Activated CD4-positive, alpha-beta T cell treated with anti-CD3 and anti-CD28 coated beads, Interleukin-2, amount 10 ng/mL, durations not matched to agents 7 days and 5 days (primary cell): ENCODE data around the gene PTPRT. TPM values are rescaled to one million over a fixed set of nuclear protein-coding genes. Genes with fewer than 3 reads are reported as not detected.

ENCODE experiments used
- CTCF ChIA-PET: fragments of 350-600 bp; sonication (Branson Sonifier 250); formaldehyde crosslinking; loops from one replicate; lab custom pipeline; 2021; ENCODE audit warnings: antibody characterized with exemption; lab: Charles Lee
- POLR2A ChIA-PET: fragments of 350-600 bp; sonication (Branson Sonifier 250); formaldehyde crosslinking; loops from one replicate; lab custom pipeline; 2021; ENCODE audit warnings: antibody characterized with exemption; lab: Charles Lee
- DNase-seq: peaks from one replicate; pipeline ENCODE4 v3.0.0-alpha.2; 2020
- H3K27ac Mint-ChIP-seq: one replicate; pipeline ENCODE4 v1.8.0; 2021; ENCODE audit warnings: mild to moderate bottlenecking, moderate library complexity, mixed read lengths
- H3K27me3 Mint-ChIP-seq: one replicate; pipeline ENCODE4 v1.8.0; 2021; ENCODE audit warnings: mixed read lengths
- H3K36me3 Mint-ChIP-seq: one replicate; pipeline ENCODE4 v1.8.0; 2021; ENCODE audit warnings: low read depth, mixed read lengths
- H3K4me1 Mint-ChIP-seq: one replicate; pipeline ENCODE4 v1.8.0; 2021; ENCODE audit warnings: mixed read lengths
- H3K4me3 Mint-ChIP-seq: one replicate; pipeline ENCODE4 v1.8.0; 2021; ENCODE audit warnings: mild to moderate bottlenecking, moderate library complexity, mixed read lengths
- H3K9me3 Mint-ChIP-seq: one replicate; pipeline ENCODE4 v1.8.0; 2021; ENCODE audit warnings: mixed read lengths
- total RNA-seq, 2 experiments: library from RNA; stranded (reverse); gene quantifications; one replicate each; pipeline ENCODE4 v1.2.3, GENCODE V29; 2021

Gene PTPRT
- total RNA-seq, 2 experiments from 2014 or later = not detected

- Mint-ChIP-seq H3K27me3 (no peaks in the 10 kb centered on the region), H3K36me3 (no peaks in the 10 kb centered on the region), H3K9me3 (no peaks in the 10 kb centered on the region), H3K4me1 (no peaks in the 10 kb centered on the region), H3K4me3 (no peak overlapping the region), H3K27ac (no peak overlapping the region)
- ChIA-PET CTCF (no interaction called here), POLR2A (no interaction called here)
- no peak for DNase-seq
Measured at GRCh38 chr20:43058077-43058476, 131.6 kb downstream of the PTPRT start.

- Mint-ChIP-seq H3K27me3 (no peaks in the 10 kb centered on the region), H3K36me3 (no peaks in the 10 kb centered on the region), H3K27ac (no peak overlapping the region), H3K4me3 (no peak overlapping the region), H3K4me1 (no peaks in the 10 kb centered on the region), H3K9me3 (no peaks in the 10 kb centered on the region)
- POLR2A ChIA-PET = no interaction called here
- no peak for DNase-seq
- CTCF ChIA-PET = no interaction called here
Measured at GRCh38 chr20:43057317-43057716, 132.4 kb downstream of the PTPRT start.

- no peaks in the 10 kb centered on the region for H3K4me1 Mint-ChIP-seq
Measured at GRCh38 chr20:43055181-43055884, 134.4 kb downstream of the PTPRT start.

GRCh38 chr20:43052532-43052931, 137.2 kb downstream of the PTPRT start:
- Mint-ChIP-seq H3K4me1 (no peaks in the 10 kb centered on the region), H3K27ac (no peak overlapping the region), H3K4me3 (no peak overlapping the region), H3K36me3 (no peaks in the 10 kb centered on the region), H3K9me3 (no peaks in the 10 kb centered on the region), H3K27me3 (no peaks in the 10 kb centered on the region)
- ChIA-PET POLR2A (no interaction called here), CTCF (no interaction called here)
- DNase-seq = no peak

More at GRCh38 chr20:43055181-43055884, 134.4 kb downstream of the PTPRT start:
- no peak overlapping the region for H3K27ac Mint-ChIP-seq
- H3K27me3 Mint-ChIP-seq = no peaks in the 10 kb centered on the region
- ChIA-PET POLR2A (no interaction called here), CTCF (no interaction called here)
- H3K9me3 Mint-ChIP-seq = no peaks in the 10 kb centered on the region
- no peak for DNase-seq
- H3K36me3 Mint-ChIP-seq = no peaks in the 10 kb centered on the region
- no peak overlapping the region for H3K4me3 Mint-ChIP-seq

DNA sequence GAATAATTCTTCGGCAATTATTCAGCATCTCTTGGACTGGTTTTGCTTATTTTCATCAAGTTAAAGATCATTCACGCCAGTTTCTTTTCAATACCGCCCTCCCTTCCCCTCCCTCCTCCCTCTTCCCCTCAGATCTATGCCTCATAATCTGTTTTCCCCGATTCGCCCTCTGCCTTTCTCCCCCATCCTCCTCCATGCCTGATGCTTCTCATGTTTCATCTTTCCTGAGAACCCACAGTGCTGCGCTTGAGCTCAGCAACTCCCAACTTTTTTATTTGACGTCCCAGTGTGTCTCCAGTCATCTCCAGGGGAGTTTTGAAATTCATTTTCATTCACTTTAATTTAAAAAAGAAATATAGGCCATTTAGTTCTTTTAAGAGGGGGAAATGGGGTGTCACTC, 142.7 kb downstream of the PTPRT start:
- no peak overlapping the region for H3K27ac Mint-ChIP-seq
- H3K4me1 Mint-ChIP-seq = no peaks in the 10 kb centered on the region
- CTCF ChIA-PET = no interaction called here
- no peaks in the 10 kb centered on the region for H3K36me3 Mint-ChIP-seq
- H3K4me3 Mint-ChIP-seq = no peak overlapping the region
- no peak for DNase-seq
- peaks cover 2% of the 10 kb centered on the region for H3K9me3 Mint-ChIP-seq
- POLR2A ChIA-PET = no interaction called here
- H3K27me3 Mint-ChIP-seq = no peaks in the 10 kb centered on the region

GRCh38 chr20:43043887-43044286, 145.8 kb downstream of the PTPRT start:
- Mint-ChIP-seq H3K27me3 (no peaks in the 10 kb centered on the region), H3K27ac (no peak overlapping the region), H3K4me3 (no peak overlapping the region), H3K9me3 (peaks cover 2% of the 10 kb centered on the region), H3K36me3 (no peaks in the 10 kb centered on the region), H3K4me1 (no peaks in the 10 kb centered on the region)
- no peak for DNase-seq
- CTCF ChIA-PET = interaction anchor here (0.6 kb wide), 1 partner anchor 43 kb away, joined by 4 read pairs; no protein-coding TSS in a partner anchor
- POLR2A ChIA-PET = no interaction called here

- Mint-ChIP-seq H3K9me3 (peaks cover 2% of the 10 kb centered on the region), H3K4me1 (no peaks in the 10 kb centered on the region), H3K36me3 (no peaks in the 10 kb centered on the region), H3K27ac (no peak overlapping the region), H3K27me3 (no peaks in the 10 kb centered on the region), H3K4me3 (no peak overlapping the region)
- ChIA-PET POLR2A (no interaction called here), CTCF (no interaction called here)
- peak; percentile 9 for DNase-seq
Measured at GRCh38 chr20:43040427-43040826, 149.3 kb downstream of the PTPRT start.

DNA sequence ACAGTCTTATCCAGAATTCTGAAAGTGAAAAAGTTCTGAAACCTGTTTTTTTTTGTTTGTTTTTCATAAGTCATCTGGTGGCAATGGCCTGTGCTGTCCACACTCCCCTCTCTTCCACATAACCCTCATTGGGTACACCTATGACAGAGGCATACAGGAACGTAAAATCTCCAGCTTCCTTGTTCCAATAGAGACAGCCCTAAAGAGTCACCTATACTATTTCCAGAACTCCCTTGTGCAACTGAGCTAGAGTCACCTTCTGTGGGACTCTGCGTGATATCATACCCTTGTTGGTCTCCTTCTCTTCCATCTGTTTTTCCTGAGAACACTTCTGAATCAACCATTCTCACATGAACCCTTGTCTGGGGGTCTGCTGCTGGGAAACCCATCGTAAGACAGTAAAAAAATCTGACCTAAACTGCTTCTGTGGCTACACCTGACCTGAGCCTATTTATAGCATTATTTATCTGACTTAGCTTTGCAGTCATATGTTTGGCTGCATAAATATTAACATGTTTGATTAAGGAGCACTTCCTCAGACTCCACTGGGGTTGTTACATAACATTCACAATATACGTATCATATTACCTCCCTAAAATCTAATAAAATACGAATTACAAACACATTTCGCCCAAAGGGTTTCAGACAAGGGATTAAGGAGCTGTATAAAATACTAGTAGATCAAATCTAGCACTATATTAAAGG, 151.9 kb downstream of the PTPRT start:
- H3K4me1 Mint-ChIP-seq = no peaks in the 10 kb centered on the region
- H3K27ac Mint-ChIP-seq = no peak overlapping the region
- no peak for DNase-seq
- ChIA-PET POLR2A (no interaction called here), CTCF (interaction anchor here (0.5 to 0.7 kb wide), 3 partner anchors 100 to 1234 kb away, joined by 3 read pairs; no protein-coding TSS in a partner anchor)
- H3K27me3 Mint-ChIP-seq = no peaks in the 10 kb centered on the region
- H3K9me3 Mint-ChIP-seq = peaks cover 2% of the 10 kb centered on the region
- H3K4me3 Mint-ChIP-seq = no peak overlapping the region
- no peaks in the 10 kb centered on the region for H3K36me3 Mint-ChIP-seq

DNA sequence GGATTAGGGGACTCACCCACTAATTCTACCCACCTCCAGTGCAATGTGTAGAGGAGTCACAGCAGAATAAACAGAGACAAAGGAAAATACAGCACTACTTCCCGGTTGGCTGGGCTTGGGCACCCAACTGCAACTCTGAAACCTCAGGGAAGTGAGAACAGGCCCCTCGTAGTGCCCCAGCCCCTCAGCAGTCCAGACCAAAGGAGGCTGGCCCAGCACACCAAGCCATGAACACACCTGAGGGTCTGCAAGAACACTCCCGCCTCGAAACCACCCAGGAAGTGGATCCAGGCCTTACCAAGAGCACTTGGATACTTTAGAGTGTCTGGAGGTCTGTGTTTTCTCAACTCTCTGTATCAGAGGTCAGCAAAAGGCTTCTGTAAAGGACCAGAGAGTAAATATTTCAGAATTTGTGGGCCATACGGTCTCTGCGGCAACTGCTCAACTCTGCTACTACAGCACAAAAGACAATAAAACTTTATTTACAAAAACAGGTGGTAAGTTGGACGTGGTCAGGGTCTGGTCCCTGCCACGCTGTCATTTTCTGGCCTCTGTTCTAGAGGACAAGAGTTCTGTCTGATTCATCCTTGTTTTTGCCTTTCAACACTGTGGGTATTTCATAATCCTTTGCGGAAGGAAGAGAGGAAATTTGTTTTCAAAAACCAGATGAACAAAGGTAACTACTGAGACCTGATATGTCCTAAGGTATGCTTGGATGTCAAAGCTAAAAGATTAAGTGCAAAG, 154.6 kb downstream of the PTPRT start:
- H3K27me3 Mint-ChIP-seq = no peaks in the 10 kb centered on the region
- DNase-seq = no peak
- H3K36me3 Mint-ChIP-seq = no peaks in the 10 kb centered on the region
- ChIA-PET CTCF (no interaction called here), POLR2A (no interaction called here)
- no peaks in the 10 kb centered on the region for H3K4me1 Mint-ChIP-seq
- H3K9me3 Mint-ChIP-seq = no peaks in the 10 kb centered on the region
- no peak overlapping the region for H3K4me3 Mint-ChIP-seq
- no peak overlapping the region for H3K27ac Mint-ChIP-seq

DNA sequence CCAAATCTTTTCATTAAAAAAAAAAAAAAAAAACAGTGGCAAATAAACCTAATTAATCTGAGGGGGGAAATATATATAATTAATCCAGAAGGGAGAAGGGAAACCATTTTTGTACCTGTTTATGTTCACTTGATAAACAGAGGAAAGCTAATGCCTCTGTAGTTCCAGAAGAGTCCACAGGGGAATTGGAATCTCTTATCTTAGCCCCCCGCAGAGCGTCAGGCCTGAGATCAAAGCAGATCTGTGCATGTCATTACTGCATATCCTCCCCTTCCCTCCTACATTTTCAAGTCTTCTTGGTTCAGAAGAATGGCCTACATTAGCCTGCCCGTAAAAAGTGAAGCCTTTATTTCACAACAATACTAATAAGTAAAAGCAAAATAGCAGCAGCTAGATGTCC, 157.2 kb downstream of the PTPRT start:
- Mint-ChIP-seq H3K4me1 (no peaks in the 10 kb centered on the region), H3K27me3 (no peaks in the 10 kb centered on the region), H3K4me3 (no peak overlapping the region), H3K36me3 (no peaks in the 10 kb centered on the region), H3K9me3 (no peaks in the 10 kb centered on the region), H3K27ac (no peak overlapping the region)
- ChIA-PET POLR2A (no interaction called here), CTCF (interaction anchor here (0.7 kb wide), 1 partner anchor 406 kb away, joined by 3 read pairs; no protein-coding TSS in a partner anchor)
- DNase-seq = no peak

DNA sequence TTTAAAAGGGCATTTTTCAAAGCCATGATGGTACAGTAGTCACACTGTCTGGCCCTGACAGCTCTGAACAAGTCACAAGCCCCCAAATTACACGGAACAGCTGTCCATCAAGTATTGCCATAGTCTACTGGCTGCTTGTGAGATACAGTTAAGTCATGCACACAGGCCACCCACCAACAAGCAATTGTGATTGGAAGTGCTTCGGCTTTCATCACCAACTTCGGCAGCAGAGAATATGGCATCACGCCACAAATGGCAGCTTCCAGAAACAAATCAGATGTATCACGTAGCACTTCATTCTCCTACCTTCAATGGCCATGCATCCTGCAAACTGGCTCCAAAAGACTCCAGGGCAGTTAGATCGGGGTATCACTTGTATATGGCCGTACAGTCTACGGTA, 160.5 kb downstream of the PTPRT start:
- Mint-ChIP-seq H3K9me3 (no peaks in the 10 kb centered on the region), H3K4me3 (no peak overlapping the region), H3K27ac (no peak overlapping the region), H3K4me1 (no peaks in the 10 kb centered on the region), H3K27me3 (no peaks in the 10 kb centered on the region), H3K36me3 (no peaks in the 10 kb centered on the region)
- ChIA-PET POLR2A (no interaction called here), CTCF (no interaction called here)
- DNase-seq = no peak

DNA sequence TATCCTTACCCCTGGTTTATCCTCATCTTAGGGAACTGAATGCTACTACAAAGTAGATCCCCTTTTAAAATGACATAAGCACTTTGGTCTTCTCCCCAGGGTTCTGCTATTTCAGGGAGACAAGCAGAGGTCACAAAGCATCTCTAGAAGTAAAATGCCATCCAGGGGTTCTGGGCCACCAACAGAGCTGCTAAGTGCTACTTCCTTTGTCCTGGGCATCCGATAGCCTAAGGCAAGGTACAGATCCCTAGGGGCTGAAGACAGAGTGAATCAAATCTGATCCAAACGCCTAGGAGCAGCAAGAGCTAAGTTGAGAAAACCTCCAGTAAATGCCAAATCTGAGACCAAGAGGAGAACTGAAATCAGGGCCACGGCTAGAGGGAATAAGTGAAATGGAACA, 161.2 kb downstream of the PTPRT start:
- Mint-ChIP-seq H3K36me3 (no peaks in the 10 kb centered on the region), H3K4me1 (no peaks in the 10 kb centered on the region), H3K27ac (no peak overlapping the region), H3K4me3 (no peak overlapping the region), H3K27me3 (no peaks in the 10 kb centered on the region), H3K9me3 (no peaks in the 10 kb centered on the region)
- ChIA-PET POLR2A (no interaction called here), CTCF (no interaction called here)
- DNase-seq = no peak

GRCh38 chr20:43023836-43024235, 165.9 kb downstream of the PTPRT start:
- Mint-ChIP-seq H3K4me3 (no peak overlapping the region), H3K9me3 (no peaks in the 10 kb centered on the region), H3K36me3 (no peaks in the 10 kb centered on the region), H3K27me3 (no peaks in the 10 kb centered on the region), H3K27ac (no peak overlapping the region), H3K4me1 (no peaks in the 10 kb centered on the region)
- DNase-seq = no peak
- ChIA-PET CTCF (no interaction called here), POLR2A (no interaction called here)
